K562 (cell line): Measurements from ENCODE around the gene SART1. TPM values are rescaled to one million over a fixed set of nuclear protein-coding genes. Genes with fewer than 3 reads are reported as not detected.
A peak's percentile ranks its signal among the peaks of the same experiment; 100 is the strongest.

Experiments
- ATAC-seq: fragments of 200-7000 bp; cut with Tn5 transposase; 3 replicates; pipeline ENCODE4 v1.9.1; 2020; ENCODE audit warnings: moderate library complexity
- BruUV-seq: library from RNA; stranded (reverse); fragments of 400-500 nt; replicated peaks from 2 replicates; lab custom pipeline; 2021; lab: Mats Ljungman, UMichigan
- CTCF ChIA-PET: fragments of 300-600 bp; formaldehyde crosslinking; extraction: SDS; loops from one replicate; lab custom pipeline; 2021; ENCODE audit warnings: low intra/inter-chr PET ratio; lab: Yijun Ruan, JAX
- POLR2A ChIA-PET: fragments of 300-600, 350-650 bp; sonication (Branson Sonifier 250); formaldehyde crosslinking; extraction: SDS; loops from one replicate; lab custom pipeline; 2021; ENCODE audit warnings: antibody characterized with exemption, inconsistent platforms; lab: Yijun Ruan, JAX
- DNase-seq, 4 experiments: peaks; one replicate each; pipeline versions ENCODE4 v3.0.0 to v3.0.0-alpha.2; 2011 to 2018; ENCODE audit warnings: low spot score in 3 of 4, mixed read lengths in 3 of 4; ENCODE audit errors: extremely low read depth in 1 of 4
- FAIRE-seq: peaks from 2 replicates; lab custom pipeline; 2011; peaks lifted over from hg19 to GRCh38; lab: Jason Lieb, UNC
- H2AFZ ChIP-seq: 2 replicates; pipeline ENCODE4 v1.6.0; 2011; ENCODE audit warnings: low read depth, low read length, control low read depth, inconsistent platforms
- H3K27ac ChIP-seq: fragments of 200-600 bp; 3 replicates; pipeline ENCODE4 v1.8.0; 2011; ENCODE audit warnings: low read depth, mild to moderate bottlenecking, control low read depth, inconsistent platforms, low read length, moderate library complexity, mixed read lengths; ENCODE audit errors: extremely low read depth
- H3K27me3 ChIP-seq, 2 experiments: fragments of 300-600 bp in 1 of 2; 2 replicates in 1 of 2; 3 replicates in 1 of 2; pipeline versions ENCODE4 v1.6.0 to v1.8.0; 2011; ENCODE audit warnings: inconsistent platforms in 2 of 2, low read length in 2 of 2, mild to moderate bottlenecking in 1 of 2, mixed read lengths in 1 of 2, moderate library complexity in 1 of 2; ENCODE audit not compliant: control insufficient read depth in 2 of 2, insufficient read depth in 2 of 2
- H3K36me3 ChIP-seq: fragments of 300-600 bp; 3 replicates; pipeline ENCODE4 v1.8.0; 2011; ENCODE audit warnings: mild to moderate bottlenecking, low read length, inconsistent platforms; ENCODE audit not compliant: control insufficient read depth, insufficient read depth
- H3K4me1 ChIP-seq, 2 experiments: fragments of 200-600 bp in 1 of 2; replicated peaks in 1 of 2; 2 replicates in 1 of 2; 3 replicates in 1 of 2; pipeline versions ENCODE4 v1.5.1 to v1.8.0; 2011; ENCODE audit warnings: inconsistent platforms in 2 of 2, low read length in 2 of 2, mild to moderate bottlenecking in 1 of 2, mixed read lengths in 1 of 2, moderate library complexity in 1 of 2; ENCODE audit not compliant: control insufficient read depth in 2 of 2, insufficient read depth in 2 of 2
- H3K4me2 ChIP-seq: 2 replicates; pipeline ENCODE4 v1.6.1; 2011; ENCODE audit warnings: low read length, control low read depth, inconsistent platforms, mixed read lengths; ENCODE audit not compliant: insufficient read depth
- H3K4me3 ChIP-seq: fragments of 200-600 bp; sonication (generic), shearing (Covaris generic); 2 replicates; pipeline ENCODE4 v1.5.1; 2016; ENCODE audit warnings: control low read depth, inconsistent platforms
- H3K79me2 ChIP-seq: fragments of 200-600 bp; 3 replicates; pipeline ENCODE4 v1.8.0; 2011; ENCODE audit warnings: low read length, inconsistent platforms; ENCODE audit not compliant: control insufficient read depth, insufficient read depth
- H3K9ac ChIP-seq, 2 experiments: 2 replicates each; pipeline versions ENCODE4 v1.6.0 to v1.6.1; 2011; ENCODE audit warnings: low read depth in 2 of 2, low read length in 2 of 2, control low read depth in 1 of 2, inconsistent platforms in 1 of 2, mild to moderate bottlenecking in 1 of 2, mixed read lengths in 1 of 2; ENCODE audit not compliant: insufficient read depth in 1 of 2
- H3K9me1 ChIP-seq: one replicate; pipeline ENCODE4 v1.6.0; 2011; ENCODE audit warnings: inconsistent platforms, mild to moderate bottlenecking, low read length, moderate library complexity; ENCODE audit not compliant: control insufficient read depth, insufficient read depth
- H3K9me3 ChIP-seq: replicated peaks from 2 replicates; pipeline ENCODE4 v1.5.1; 2011; ENCODE audit warnings: low read depth, low read length, inconsistent platforms; ENCODE audit not compliant: control insufficient read depth, insufficient read depth
- H4K20me1 ChIP-seq: replicated peaks from 2 replicates; pipeline ENCODE4 v1.6.1; 2011; ENCODE audit warnings: low read length, inconsistent platforms, mixed read lengths; ENCODE audit not compliant: control insufficient read depth, insufficient read depth
- CEBPB ChIP-seq: fragments of 450-650 bp; IDR thresholded peaks from 2 replicates; pipeline ENCODE4 v1.6.1; 2016; ENCODE audit warnings: missing genetic modification characterization, missing compliant biosample characterization
- CXXC5 ChIP-seq: fragments of 250-450 bp; sonication (Bioruptor Pico); IDR thresholded peaks from 2 replicates; pipeline ENCODE4 v1.8.0; 2022; ENCODE audit warnings: inconsistent platforms, mild to moderate bottlenecking, moderate library complexity
- DMBX1 ChIP-seq: fragments of 250-450 bp; sonication (Bioruptor Pico); IDR thresholded peaks from 2 replicates; pipeline ENCODE4 v1.8.0; 2022; ENCODE audit warnings: inconsistent platforms, mild to moderate bottlenecking, moderate library complexity, borderline replicate concordance
- FOSL1 ChIP-seq: fragments of 200-800 bp; sonication (Bioruptor generic); conservative IDR thresholded peaks from 2 replicates; pipeline ENCODE4 v1.6.1; 2016; ENCODE audit warnings: missing genetic modification characterization, missing compliant biosample characterization
- GABPB1 ChIP-seq: sonication (generic); formaldehyde crosslinking; IDR thresholded peaks from 2 replicates; pipeline ENCODE4 v1.8.0; 2022; ENCODE audit warnings: mild to moderate bottlenecking, missing genetic modification reagents
- GATAD2A ChIP-seq: fragments of 450-650 bp; IDR thresholded peaks from 2 replicates; pipeline ENCODE4 v1.6.1; 2017
- LARP7 ChIP-seq: fragments of 450-650 bp; IDR thresholded peaks from 2 replicates; pipeline ENCODE4 v1.6.1; 2016
- MCM5 ChIP-seq: fragments of 450-650 bp; IDR thresholded peaks from 2 replicates; pipeline ENCODE4 v1.6.1; 2016; ENCODE audit warnings: low read depth
- NFE2L1 ChIP-seq: fragments of 450-650 bp; IDR thresholded peaks from 2 replicates; pipeline ENCODE4 v1.6.1; 2016; ENCODE audit warnings: missing genetic modification characterization, low read depth, mild to moderate bottlenecking, missing compliant biosample characterization, moderate library complexity, borderline replicate concordance
- RFX7 ChIP-seq: fragments of 250-450 bp; sonication (Bioruptor Pico); IDR thresholded peaks from 2 replicates; pipeline ENCODE4 v1.5.1; 2021; ENCODE audit warnings: mild to moderate bottlenecking
- ZNF318 ChIP-seq, 2 experiments: fragments of 450-650 bp; IDR thresholded peaks; 2 replicates each; pipeline ENCODE4 v1.6.1; 2016; ENCODE audit warnings: mild to moderate bottlenecking in 2 of 2, borderline replicate concordance in 1 of 2, low read depth in 1 of 2, moderate library complexity in 1 of 2
- WGBS: fragments of 100-300 bp; shearing (Covaris generic); methylation state at CpG from one replicate; pipeline ENCODE4 v1.1.6; 2016; ENCODE audit warnings: low coverage, mixed read lengths; ENCODE audit not compliant: insufficient coverage; ENCODE audit errors: missing lambda C conversion rate; 5-methylcytosine and 5-hydroxymethylcytosine counted together
- in situ Hi-C: fragments of 300-500 bp; cut with MboI; formaldehyde crosslinking; loops from 4 replicates; pipeline ENCODE4 v1.15.0; 2018; ENCODE audit warnings: inconsistent platforms, mixed read lengths
- intact Hi-C: fragments of 100-400 bp; cut with micrococcal nuclease; formaldehyde crosslinking; loops from 2 replicates; pipeline ENCODE4 v1.14.2; 2022
- polyA plus RNA-seq, 8 experiments: library from polyadenylated mRNA; depleted of rRNA in 4 of 8; stranded (reverse) in 5 of 8; unstranded in 3 of 8; fragments of >200 nt; fragmentation: Nextera tagmentation in 2 of 8; fragmentation: Illumina TruSeq in 1 of 8; extraction: Ambion mirVana in 2 of 8; extraction: Trizol in 1 of 8; gene quantifications; 2 replicates each; pipeline versions ENCODE4 v1.2.1 to v1.2.3, GENCODE V29; 2011 to 2014; ENCODE audit warnings: inconsistent platforms in 1 of 8, missing spikeins in 1 of 8
- total RNA-seq, 7 experiments: library from RNA; depleted of rRNA in 6 of 7; stranded (reverse); fragments of >200 nt in 6 of 7; fragmentation: Illumina TruSeq in 2 of 7; extraction: Trizol in 2 of 7; gene quantifications; 2 replicates each; pipeline versions ENCODE4 v1.2.1 to v1.2.3, GENCODE V29; 2011 to 2021; ENCODE audit warnings: low replicate concordance in 1 of 7

Gene SART1
- total and polyA plus RNA-seq, 9 of the 15 experiments (the other 6 are each of a cell fraction or from before 2014, with no cell fraction given): 4.8 to 84.1 (median 31.7) TPM

- Histone ChIP-seq H3K27ac (no peak overlapping the region), H3K4me1 (peaks cover 0 to 18% of the 10 kb centered on the region in 2 experiments; a peak in 2 of 5 replicates), H3K4me3 (no peak overlapping the region), H3K27me3 (peaks cover 0 to 5% of the 10 kb centered on the region in 2 experiments; a peak in 1 of 5 replicates), H3K4me2 (no peak overlapping the region), H2AFZ (peak overlapping the region; percentile 42; the same call in 1 of the 2 replicates), H3K9me1 (no peaks in the 10 kb centered on the region), H4K20me1 (no peaks in the 10 kb centered on the region), H3K9ac (peak overlapping the region in 1 of 2 experiments; percentile 79; a peak in 2 of 4 replicates), H3K9me3 (no peaks in the 10 kb centered on the region), H3K79me2 (no peaks in the 10 kb centered on the region), H3K36me3 (no peaks in the 10 kb centered on the region)
- WGBS: 11% methylated on average over 12 of the region's 12 CpGs
- in situ Hi-C loops (no loop called here), intact Hi-C loops (no loop called here)
- CTCF ChIA-PET: no interaction called here
- FAIRE-seq (no peak), ATAC-seq (peak; percentile 52), DNase-seq (no peak)
- BruUV-seq: no TSS peak
- POLR2A ChIA-PET: interaction anchor here (0.9 to 2.2 kb wide), 6 partner anchors 9 to 443 kb away, joined by 3 to 7 read pairs (median 5); partner anchors contain the start of gene CCDC85B
- TF ChIP-seq RFX7 (CRISPR knock-in tag) (no peak), CEBPB (tag) (no peak), ZNF318 (IDR thresholded peaks at IDR 0.05; ENCODE audit: borderline replicate concordance in 1 of 2, low read depth in 1 of 2) (no peak), MCM5 (no peak), DMBX1 (no peak), FOSL1 (tag) (no peak), GABPB1 (CRISPR knock-in tag) (no peak), NFE2L1 (tag) (no peak), CXXC5 (CRISPR knock-in tag) (no peak), LARP7 (no peak), GATAD2A (no peak)
These were observed 13.9 kb upstream of the SART1 start for GRCh38 chr11:65947603-65948125.
